GM12874 (cell line): Measurements from ENCODE around the gene SERPINB10.

Source experiments
- TF ChIP-seq, protein P1 (sequence below): IDR thresholded peaks from 2 replicates; pipeline ENCODE4 v1.5.1; 2011; ENCODE audit warnings: low read depth, mild to moderate bottlenecking, control low read depth, low read length, moderate library complexity; ENCODE audit not compliant: insufficient read depth

Gene SERPINB10

DNA sequence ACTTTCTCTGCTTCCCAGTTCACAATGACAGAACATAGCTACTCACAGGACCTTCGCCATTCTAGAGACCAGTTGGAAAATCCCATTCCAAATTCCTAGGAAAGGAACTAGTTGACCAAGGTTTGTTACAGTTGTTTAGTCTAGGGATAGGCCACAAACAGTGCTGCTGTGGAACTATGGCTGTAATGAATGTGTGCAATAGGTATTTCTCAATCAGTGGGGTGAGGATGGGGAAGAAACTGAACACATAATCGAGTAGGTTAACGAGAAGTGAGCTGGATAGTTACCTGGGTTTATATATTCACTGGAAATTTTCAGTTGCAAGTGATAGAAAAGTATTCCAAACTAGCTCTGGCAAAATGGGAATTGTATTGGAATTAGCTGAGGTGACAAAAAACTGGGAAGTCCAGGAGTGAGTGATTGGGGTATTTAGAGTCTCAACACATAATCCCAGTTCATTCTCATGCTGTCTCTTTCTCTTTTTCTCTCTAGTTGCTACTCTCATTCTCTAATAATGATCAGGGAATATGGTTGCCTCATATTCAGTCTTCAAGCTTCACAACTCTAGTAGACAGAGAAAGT, 23.1 kb downstream of the SERPINB10 start:
- TF ChIP-seq, protein P1, sequence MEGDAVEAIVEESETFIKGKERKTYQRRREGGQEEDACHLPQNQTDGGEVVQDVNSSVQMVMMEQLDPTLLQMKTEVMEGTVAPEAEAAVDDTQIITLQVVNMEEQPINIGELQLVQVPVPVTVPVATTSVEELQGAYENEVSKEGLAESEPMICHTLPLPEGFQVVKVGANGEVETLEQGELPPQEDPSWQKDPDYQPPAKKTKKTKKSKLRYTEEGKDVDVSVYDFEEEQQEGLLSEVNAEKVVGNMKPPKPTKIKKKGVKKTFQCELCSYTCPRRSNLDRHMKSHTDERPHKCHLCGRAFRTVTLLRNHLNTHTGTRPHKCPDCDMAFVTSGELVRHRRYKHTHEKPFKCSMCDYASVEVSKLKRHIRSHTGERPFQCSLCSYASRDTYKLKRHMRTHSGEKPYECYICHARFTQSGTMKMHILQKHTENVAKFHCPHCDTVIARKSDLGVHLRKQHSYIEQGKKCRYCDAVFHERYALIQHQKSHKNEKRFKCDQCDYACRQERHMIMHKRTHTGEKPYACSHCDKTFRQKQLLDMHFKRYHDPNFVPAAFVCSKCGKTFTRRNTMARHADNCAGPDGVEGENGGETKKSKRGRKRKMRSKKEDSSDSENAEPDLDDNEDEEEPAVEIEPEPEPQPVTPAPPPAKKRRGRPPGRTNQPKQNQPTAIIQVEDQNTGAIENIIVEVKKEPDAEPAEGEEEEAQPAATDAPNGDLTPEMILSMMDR: no peak

DNA sequence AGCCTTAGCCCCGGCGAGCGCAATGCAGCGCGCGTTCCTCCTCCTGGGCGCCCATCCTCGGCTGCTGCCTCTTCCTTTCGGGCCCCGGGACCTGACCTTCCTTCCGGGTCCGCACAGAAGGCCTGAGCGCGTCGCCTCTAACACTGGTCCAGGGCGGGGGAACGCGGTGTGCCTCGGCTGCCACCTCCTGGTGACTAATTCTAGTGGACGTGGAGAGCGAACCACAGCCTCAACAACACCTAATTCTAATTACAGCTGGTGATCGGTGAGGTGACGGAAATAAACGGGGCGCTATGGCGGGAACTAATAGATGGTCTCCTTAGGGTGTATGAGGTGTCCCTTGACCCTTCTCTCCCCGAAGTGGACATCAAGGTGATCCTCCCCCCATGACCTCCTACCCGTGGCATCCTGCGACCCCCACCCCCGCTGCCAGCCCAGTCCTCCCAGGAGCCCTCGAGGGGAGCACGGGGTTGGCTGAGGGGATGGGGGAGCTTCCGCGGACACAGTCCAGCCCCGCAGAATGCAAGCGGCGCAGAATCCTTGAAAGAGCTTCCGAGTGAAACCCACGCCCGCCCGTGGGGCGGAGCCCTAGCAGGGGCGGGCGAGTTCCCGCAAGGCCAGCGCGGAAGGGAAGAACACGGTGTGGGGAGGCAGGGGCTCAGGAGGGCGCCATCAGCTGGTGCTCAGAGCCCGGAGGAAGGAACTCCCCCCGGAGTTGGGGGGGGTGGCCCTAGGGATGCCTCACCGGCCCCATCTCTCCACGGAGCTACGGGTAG, 28.6 kb downstream of the SERPINB10 start:
- TF ChIP-seq, protein P1: peak; percentile 79

DNA sequence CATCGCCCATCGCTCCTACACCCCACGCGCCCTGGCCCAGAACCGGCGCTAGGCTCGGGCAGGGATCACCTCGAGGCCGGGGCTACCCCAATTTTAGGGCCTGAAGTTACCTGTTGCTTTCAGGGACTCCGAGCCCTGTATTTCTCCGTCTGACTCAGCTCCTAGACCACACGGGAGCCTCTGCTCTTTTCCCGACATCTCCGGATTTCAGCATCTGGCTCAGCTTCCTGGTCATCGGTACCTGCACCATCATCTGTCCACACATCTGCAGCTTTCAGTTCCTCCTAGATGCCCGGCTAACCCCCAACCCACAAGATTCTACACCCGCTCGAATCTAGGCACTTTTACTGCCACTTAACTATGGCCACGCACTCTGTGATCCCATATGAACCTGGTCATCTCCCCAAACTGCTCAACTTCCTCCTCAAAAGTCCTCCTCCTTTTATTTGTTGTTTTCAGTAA, 29.2 kb downstream of the SERPINB10 start:
- TF ChIP-seq, protein P1: no peak

DNA sequence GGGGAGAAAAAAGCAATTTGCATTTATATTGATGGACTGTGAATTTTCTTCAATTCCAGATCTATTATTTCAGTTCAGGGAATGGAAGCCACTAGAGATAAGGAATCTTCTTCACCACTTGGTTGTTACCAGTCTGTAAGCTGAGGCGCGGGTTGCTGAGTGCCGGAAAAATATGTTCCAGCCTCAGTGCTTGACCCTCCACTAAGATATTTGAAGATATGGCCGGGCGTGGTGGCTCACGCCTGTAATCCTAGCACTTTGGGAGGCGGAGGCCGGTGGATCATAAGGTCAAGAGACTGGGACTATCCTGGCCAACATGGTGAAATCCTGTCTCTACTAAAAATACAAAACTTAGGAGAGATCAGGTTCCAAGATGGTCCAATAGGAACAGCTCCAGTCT, 32.2 kb downstream of the SERPINB10 start:
- TF ChIP-seq, protein P1: no peak

DNA sequence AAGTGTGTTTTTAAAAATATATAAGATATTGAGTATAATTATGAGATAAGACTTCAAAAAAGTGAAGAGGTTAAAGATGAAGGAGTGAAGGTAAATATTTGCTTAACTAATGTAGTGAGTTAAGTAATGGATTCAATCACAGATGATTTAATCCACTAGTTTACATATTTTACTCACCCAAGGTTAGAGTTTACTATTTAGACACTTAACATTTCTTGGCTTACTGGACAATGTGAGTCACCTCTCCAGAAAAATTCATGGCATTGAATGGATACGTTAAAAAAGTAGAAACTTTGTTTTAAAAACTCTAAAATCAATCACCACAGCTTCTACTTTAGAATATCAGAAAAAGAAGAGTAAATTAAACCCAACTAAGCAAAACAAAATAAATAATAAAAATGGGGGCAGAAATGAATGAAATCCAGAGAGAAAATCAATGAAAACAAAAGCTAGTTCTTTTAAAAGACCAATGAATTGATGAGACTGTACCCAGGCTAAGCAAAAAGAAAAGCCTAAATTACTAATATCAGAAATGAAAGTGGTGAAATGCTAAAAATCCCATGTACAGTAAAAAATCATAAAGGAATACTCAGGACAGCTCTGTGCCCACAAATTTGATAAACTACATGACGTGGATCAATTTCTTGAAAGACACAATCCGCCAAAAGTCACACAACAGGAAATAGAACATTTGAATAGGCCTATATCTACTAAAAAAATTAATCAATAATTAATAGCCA, 39.5 kb downstream of the SERPINB10 start:
- TF ChIP-seq, protein P1: no peak

DNA sequence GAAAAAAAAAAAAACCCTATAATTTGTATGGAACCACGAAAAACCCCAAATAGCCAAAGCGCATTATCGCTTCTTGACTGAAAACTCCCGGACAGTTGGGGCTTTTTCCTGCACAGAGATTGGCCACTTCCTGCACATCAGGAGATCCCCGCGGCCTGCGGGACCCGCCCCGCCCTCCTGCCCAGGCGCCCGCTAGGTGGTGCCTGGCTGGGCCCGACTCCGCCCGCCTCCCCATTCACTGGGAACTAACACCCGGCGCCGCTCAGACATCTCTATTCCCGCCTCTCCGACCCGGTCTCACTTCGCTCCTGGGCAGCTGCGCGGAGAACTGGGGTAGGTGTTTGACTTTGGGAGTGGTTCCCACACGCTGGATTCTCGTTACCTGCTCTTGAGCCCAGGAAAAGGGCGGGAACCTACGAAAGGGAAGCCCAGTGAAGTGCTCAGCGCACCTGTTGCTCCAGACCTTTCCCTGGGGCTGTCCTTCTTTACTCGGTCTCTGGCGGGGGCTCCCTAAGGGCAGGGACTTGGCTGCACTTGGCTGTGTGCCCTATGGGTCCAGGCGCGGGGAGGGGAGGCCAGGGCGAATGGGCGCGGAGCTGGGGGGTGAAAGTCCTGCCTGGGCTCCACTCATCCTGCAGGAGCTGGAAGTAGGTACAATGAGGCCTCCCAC, 41.4 kb downstream of the SERPINB10 start, which contains the start of gene HMSD:
Gene HMSD (plus strand): TSS at position 234 of the 670 bp plus-strand sequence. CDS start 4,155 bp downstream, outside the sequence.
- TF ChIP-seq, protein P1: peak; percentile 68
